Measurements from ENCODE around the gene JAKMIP1.
"Not testable (repeated sequence)": the region's sequence is repeated elsewhere in the genome, so short reads cannot be mapped to it uniquely, and the experiment has no call there.

The JAKMIP1 gene

DNA sequence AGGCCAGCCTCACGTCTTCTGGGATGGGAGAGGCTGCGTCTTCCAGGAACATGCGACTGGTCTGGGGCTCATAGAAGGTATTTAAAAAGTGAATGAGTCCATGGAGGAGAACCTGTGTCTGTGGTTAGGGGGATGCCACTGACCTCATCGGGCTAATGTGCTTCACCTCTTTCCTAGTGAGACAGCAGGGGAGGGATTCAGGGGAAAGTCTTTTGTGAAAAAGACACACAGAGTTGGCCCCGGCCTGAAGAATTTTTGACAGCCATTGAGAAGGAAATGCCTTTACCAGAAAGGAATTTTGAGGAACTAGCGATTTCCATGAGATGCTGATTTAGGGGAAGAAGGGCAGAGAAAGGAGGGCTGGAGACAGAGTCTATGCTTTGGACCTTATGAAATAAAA is 171.1 kb downstream of the JAKMIP1 start:
- DNase-seq, result no peak

GRCh38 chr4:6028168-6028567 is 172.2 kb downstream of the JAKMIP1 start:
- no peak for DNase-seq

GRCh38 chr4:6027392-6027791 is 173.0 kb downstream of the JAKMIP1 start:
- DNase-seq, result no peak

DNA sequence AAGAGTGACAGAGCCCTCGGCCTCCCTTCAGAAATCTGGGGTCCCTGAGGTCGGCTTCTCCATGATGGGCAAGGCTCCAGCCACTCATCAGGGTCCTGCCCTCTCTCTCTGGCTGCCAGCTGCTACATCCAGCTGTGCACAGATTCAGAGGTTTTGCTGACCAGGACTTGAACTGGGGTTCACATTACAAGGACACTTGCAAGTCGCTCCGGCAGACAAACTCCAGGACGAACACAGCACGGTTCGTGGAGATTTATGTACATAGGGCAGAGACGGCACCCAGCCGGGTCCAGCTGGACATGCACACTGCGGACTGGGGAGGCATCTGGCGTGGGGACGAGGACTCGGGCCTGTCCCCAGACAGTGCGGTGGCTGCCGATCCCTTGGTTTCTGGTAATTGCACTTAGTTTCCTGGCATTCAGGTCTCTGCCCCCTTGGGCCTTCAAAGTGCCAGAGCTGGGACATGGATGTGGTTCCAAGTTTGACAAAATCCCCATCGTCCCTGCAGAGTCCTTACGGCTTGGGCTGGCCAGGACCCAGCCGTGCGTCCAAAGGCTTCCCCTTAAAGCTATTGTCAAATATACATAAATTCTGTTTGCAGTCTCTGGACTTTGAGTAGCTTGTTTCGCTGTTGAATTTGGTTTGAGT is 175.9 kb downstream of the JAKMIP1 start:
- no peak for DNase-seq

DNA sequence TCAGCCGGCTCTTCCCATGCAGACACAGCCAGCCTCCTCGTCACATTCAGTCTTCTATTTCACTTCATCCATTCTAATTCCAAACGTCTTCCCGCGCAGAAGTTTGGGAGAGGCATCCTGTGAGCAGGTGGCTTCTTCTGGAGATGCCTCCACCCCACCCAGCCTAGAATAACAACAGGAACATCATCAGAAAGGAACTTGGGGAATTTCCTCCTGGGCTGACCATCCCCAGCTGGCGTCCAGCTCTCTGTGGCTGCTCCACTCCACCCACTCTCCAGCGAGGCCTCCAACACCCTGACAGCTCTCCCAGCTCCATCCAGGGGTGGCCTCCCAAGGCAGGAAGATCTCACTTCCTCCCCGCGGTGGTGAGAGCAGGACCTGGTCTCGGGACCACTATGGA is 176.6 kb downstream of the JAKMIP1 start:
- no peak for DNase-seq

DNA sequence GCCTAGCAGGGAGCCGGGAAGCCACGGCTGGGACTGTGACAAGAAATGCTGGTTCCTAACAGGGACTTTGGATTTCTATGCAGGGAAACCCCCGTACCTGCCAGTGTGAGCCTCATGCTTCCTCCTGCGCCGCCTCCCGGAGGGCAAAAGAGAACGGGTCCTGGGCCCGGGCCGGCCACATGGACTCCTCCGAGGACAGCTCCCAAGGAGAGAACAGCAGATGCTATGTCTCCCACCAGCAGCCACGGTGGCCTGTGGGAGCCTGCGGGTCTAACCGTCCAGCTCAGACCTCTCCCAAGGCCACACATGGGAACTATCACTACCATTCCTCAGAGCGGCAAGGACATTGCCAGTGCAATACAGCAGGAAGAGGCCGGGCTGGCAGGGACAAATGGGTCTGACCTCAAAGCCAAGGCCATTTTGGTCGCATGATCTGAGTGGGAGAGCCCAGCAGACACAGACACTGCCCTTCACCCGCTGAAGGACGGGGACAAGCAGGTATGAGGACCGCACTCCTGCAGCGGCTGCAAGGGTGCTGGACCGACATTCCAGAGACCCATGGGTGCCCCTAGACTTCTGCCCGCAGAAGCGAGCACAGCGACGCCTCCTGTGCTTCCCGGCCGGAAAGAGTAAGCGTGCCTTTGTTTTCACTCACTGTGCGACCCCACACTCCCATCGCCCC is 177.6 kb downstream of the JAKMIP1 start:
- DNase-seq, result no peak

DNA sequence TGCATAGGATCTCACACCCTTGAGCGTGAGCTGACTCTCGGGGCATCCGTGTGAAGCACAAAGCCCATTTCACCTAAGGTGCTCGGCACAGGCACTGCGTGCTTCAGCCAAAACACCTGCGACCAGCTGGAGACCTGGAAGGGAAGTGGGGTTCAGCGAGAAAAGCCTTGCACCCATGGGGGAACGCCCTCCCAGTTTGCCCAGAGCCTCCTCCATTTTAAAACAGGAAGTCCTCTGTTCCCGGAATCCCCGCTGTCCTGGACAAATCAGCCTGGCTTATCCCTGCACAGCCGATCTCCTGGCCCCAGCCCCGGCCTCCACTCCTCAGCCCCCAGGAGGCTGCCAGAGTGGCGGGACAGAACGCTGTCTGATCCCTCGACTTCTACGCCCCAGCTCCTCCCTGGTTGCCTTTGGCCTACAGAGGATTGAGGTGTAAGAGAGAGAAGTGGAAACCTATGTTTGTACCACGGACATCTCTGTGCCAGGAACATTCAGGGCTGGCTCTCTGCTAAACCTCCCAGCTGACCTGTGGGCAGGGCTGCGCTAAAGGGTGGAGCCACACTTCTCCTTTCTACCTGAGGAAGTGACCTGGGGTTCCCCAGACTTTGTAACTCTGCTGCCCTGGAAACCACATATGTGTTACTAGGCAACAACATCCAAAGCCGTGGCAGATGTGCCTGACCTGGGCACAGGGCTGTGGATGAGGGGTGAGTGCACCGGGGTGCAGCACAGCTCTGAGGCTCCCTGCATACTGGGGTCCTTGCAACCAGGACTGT is 178.3 kb downstream of the JAKMIP1 start:
- no peak for DNase-seq

DNA sequence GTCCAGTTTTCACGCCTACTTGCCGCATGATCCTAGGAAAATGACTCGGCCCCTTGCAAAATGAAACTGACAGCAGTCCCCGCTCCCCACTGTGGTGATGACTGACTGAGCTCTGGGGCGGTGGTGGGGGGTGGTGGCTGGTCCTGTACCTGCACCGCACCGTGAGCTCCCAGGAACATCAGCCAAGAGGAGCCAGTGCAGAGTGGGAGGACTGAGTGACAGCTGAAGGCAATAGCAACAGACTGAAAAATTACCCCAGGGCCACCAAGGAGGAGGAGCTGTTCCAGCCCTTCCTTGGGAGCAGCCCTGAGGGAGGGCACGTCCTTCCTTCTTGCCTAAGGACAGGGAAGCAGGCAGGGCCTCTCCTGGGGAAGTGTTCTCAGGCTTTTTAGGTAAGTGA is 179.7 kb downstream of the JAKMIP1 start:
- DNase-seq, result no peak

- peak; percentile 67 for DNase-seq
Measured at GRCh38 chr4:6019316-6020263, 180.8 kb downstream of the JAKMIP1 start.

- DNase-seq, result no peak
Measured at GRCh38 chr4:6018331-6018730, 182.0 kb downstream of the JAKMIP1 start, which contains the start of gene C4orf50. TSS of gene C4orf50 (minus strand) at chr4:6018431.

DNA sequence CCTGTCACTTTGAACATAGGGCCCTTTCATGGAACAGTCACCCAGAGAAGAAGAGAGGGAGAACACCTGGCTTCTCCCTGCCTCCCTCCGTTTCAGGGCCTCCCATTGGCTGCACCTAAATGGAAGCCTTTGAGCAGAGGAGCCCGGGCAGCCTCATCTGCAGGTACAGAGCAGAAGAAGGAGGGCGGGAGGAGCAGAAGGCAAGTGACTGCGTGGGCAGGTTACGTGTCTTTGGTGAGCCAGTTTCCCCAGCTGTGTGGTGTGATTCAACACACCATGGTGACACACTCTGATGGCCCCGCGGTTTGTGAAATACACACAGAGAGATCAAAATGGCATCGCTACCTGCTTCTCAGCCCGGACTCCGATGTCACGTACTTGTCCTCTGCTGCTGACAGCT is 182.5 kb downstream of the JAKMIP1 start:
- DNase-seq, result no peak

DNA sequence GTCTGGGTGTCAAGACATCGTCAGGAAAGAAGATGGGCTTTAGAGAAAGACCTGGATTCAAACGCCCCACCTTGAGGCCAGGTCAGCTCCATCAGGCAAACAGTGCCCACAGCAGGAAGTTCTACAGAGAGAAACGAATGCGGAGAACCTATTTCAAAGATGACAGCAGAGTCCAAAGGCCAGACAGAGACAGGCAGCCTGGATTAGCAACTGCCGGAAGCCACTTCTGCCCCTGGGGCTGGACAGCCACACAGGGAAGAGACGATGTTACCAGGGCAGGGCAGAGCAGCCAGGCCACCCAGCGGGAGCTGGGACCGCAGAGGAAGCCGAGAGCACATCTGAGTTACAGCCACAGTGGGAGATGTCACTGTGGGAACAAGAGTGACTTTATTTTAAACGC is 183.3 kb downstream of the JAKMIP1 start:
- DNase-seq, result no peak

- no peak for DNase-seq
Measured at GRCh38 chr4:6013564-6013963, 186.8 kb downstream of the JAKMIP1 start.

DNA sequence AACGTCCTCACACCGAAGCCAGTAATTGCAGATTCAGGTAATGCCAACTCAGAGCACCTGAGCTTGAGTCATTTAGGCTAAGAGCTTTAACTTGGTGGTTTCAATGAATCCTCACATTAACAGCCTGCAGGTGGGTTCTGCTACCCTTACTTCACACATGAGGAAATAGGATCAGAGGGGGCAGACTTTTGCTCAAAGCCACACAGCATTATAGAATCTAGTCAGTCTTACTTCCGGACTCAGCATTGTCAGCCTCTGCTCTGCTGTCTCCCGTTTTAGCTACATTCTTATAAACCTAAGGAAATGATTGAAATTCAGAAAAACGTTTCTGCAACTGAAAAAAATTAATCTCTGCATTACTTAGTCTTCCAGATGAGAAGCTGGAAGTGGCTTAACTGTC is 188.1 kb downstream of the JAKMIP1 start:
- no peak for DNase-seq

- no peak for DNase-seq
Measured at GRCh38 chr4:6011686-6012085, 188.7 kb downstream of the JAKMIP1 start.

GRCh38 chr4:6011271-6011671 is 189.1 kb downstream of the JAKMIP1 start:
- no peak for DNase-seq

GRCh38 chr4:6010789-6011188 is 189.6 kb downstream of the JAKMIP1 start:
- DNase-seq, result no peak

DNA sequence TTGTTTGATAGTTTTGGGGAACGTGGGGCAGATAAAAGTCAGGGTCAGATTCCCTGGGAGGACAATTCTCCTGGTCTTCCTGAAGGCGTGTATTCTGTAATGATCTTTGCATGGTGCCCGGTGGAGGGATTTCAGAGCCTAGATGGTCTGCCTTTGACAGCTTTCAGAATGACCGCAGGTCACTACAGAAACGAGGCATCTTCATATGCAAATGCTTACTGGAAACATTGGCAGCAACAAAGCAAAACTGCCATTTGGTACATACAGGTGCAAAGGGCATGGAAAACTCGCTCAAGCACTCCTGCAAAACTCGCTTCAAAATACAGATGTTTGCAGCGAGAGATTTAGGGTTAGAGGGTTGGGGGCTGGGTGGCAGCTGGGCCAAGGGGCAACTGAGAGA is 190.9 kb downstream of the JAKMIP1 start:
- DNase-seq, result no peak

- DNase-seq, result no peak
Measured at GRCh38 chr4:6008766-6009385, 191.5 kb downstream of the JAKMIP1 start.

- DNase-seq, result peak; percentile 16
Measured at GRCh38 chr4:6008092-6008551, 192.2 kb downstream of the JAKMIP1 start.

GRCh38 chr4:6005175-6005574 is 195.2 kb downstream of the JAKMIP1 start:
- no peak for DNase-seq

- not testable (repeated sequence) for DNase-seq
Measured at GRCh38 chr4:6003485-6003884, 196.9 kb downstream of the JAKMIP1 start.
